ENCODE data around the gene CDH4. TPM values are rescaled to one million over a fixed set of nuclear protein-coding genes. Genes with fewer than 3 reads are reported as not detected.
A peak's percentile ranks its signal among the peaks of the same experiment; 100 is the strongest.

Gene CDH4
- total and polyA plus RNA-seq, 7 donors = under 0.01 to 0.06 TPM; not detected in 5

GRCh38 chr20:61963149-61963548 is 711.1 kb downstream of the CDH4 start:
- Histone ChIP-seq H3K4me3 (no peak overlapping the region), H3K27ac (no peak overlapping the region), H3K4me1 (peaks cover 0 to 5% (median 0%) of the 10 kb centered on the region in 4 donors), H3K36me3 (no peaks in the 10 kb centered on the region), H3K27me3 (peaks cover 10 to 28% (median 28%) of the 10 kb centered on the region in 3 donors), H3K9me3 (no peaks in the 10 kb centered on the region)
- peak; percentile 46 for DNase-seq
- no peak for TF ChIP-seq CTCF (IDR thresholded peaks at IDR 0.05)
- no peak for TF ChIP-seq POLR2A (IDR thresholded peaks at IDR 0.05)
- no peak for TF ChIP-seq EP300 (IDR thresholded peaks at IDR 0.05)
- TF ChIP-seq POLR2AphosphoS5 (IDR thresholded peaks at IDR 0.05) = no peak
- 78 to 87% methylated on average over 9 of the region's 9 CpGs for WGBS, 2 donors
- intact Hi-C loops (cut with DNase I) = no loop called here

- Histone ChIP-seq H3K27me3 (peaks cover 10 to 38% (median 28%) of the 10 kb centered on the region in 3 donors), H3K27ac (no peak overlapping the region), H3K36me3 (no peaks in the 10 kb centered on the region), H3K4me3 (no peak overlapping the region), H3K9me3 (no peaks in the 10 kb centered on the region), H3K4me1 (peaks cover 0 to 5% (median 0%) of the 10 kb centered on the region in 4 donors)
- 83 to 90% methylated on average over 8 of the region's 8 CpGs for WGBS, 2 donors
- intact Hi-C loops (cut with DNase I) = no loop called here
- peak; percentile 25 for DNase-seq
- TF ChIP-seq EP300 (IDR thresholded peaks at IDR 0.05) (no peak), CTCF (IDR thresholded peaks at IDR 0.05) (no peak), POLR2A (IDR thresholded peaks at IDR 0.05) (no peak), POLR2AphosphoS5 (IDR thresholded peaks at IDR 0.05) (no peak)
Measured at GRCh38 chr20:61963885-61964674, 712.0 kb downstream of the CDH4 start.

- H3K27ac ChIP-seq = no peak overlapping the region
- 19 to 36% methylated on average over 41 of the region's 41 CpGs for WGBS, 2 donors
- peaks cover 0 to 5% (median 0%) of the 10 kb centered on the region in 4 donors for H3K4me1 ChIP-seq
- peak; percentile 55 for DNase-seq
- no peaks in the 10 kb centered on the region for H3K36me3 ChIP-seq
- peaks cover 10 to 39% (median 28%) of the 10 kb centered on the region in 3 donors for H3K27me3 ChIP-seq
- TF ChIP-seq POLR2AphosphoS5 (IDR thresholded peaks at IDR 0.05) = no peak
- TF ChIP-seq EP300 (IDR thresholded peaks at IDR 0.05) = no peak
- TF ChIP-seq CTCF (IDR thresholded peaks at IDR 0.05) = no peak
- intact Hi-C loops (cut with DNase I) = no loop called here
- H3K9me3 ChIP-seq = no peaks in the 10 kb centered on the region
- no peak overlapping the region for H3K4me3 ChIP-seq
Measured at GRCh38 chr20:61964675-61965605, 712.9 kb downstream of the CDH4 start.

GRCh38 chr20:61965606-61966491 is 713.8 kb downstream of the CDH4 start:
- 13 to 16% methylated on average over 49 of the region's 49 CpGs for WGBS, 2 donors
- TF ChIP-seq POLR2AphosphoS5 (IDR thresholded peaks at IDR 0.05) (no peak), POLR2A (IDR thresholded peaks at IDR 0.05) (no peak), CTCF (IDR thresholded peaks at IDR 0.05) (no peak), EP300 (IDR thresholded peaks at IDR 0.05) (no peak)
- intact Hi-C loops (cut with DNase I) = no loop called here
- peak; percentile 50 for DNase-seq
- H3K36me3 ChIP-seq = no peaks in the 10 kb centered on the region
- no peak overlapping the region for H3K4me3 ChIP-seq
- H3K9me3 ChIP-seq = no peaks in the 10 kb centered on the region
- no peak overlapping the region for H3K27ac ChIP-seq
- H3K4me1 ChIP-seq = peaks cover 0 to 5% (median 0%) of the 10 kb centered on the region in 4 donors
- H3K27me3 ChIP-seq = peaks cover 10 to 39% (median 28%) of the 10 kb centered on the region in 3 donors

Data from sigmoid colon (tissue), 7 donors.